HG02759 (cell line): ENCODE measurements around the gene RAE1.
"Not testable (repeated sequence)": the region's sequence is repeated elsewhere in the genome, so short reads cannot be mapped to it uniquely, and the experiment has no call there.

Experiments used
- ATAC-seq: cut with Tn5 transposase; IDR thresholded peaks from one replicate; pipeline ENCODE4 v1.9.1; 2021; ENCODE audit warnings: mild to moderate bottlenecking, moderate library complexity; ENCODE audit not compliant: unreplicated experiment

The RAE1 gene

DNA sequence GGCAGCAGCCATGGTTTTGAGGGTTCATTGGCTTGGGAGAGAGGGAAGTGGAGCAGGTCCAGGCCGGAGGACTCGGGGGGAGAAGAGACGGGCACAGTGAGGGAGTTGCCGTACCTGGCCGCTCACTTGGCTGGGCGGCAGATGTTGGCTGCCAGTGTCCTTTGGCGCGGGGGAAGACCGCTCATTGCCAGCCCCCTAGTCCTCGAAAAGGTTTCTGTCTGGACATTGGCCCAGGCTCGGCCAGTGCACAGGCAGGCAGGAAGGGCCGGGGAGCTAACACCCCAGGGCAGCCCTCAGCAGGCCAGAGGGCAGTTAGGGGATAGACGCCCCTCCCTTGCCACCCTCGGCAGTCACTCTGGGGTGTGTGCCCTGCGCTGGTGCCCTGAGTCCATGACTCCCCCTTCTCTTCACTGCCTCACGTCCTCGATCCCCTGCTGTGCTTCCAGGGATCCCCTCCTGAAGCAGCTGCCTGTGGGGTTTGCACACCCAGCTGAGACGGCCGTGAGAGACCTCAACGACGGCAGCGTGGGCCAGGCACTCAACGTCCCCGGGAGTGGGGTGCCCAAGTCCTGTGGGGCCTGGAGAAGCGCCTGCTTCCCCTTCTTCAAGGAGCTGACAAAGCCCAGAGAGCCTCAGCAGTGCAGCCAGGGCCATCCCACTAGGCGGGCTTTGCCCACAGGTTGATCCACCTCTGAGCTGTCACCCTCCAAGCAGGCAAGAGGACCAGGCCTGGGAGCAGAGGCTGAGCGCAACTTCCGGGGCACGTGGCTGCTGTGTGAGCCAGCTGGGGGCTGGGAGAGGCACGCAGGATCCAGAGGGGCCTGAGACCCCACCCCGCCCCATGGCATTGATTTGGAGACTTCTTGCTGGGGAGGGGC is 60.6 kb downstream of the RAE1 start:
- ATAC-seq: no peak

DNA sequence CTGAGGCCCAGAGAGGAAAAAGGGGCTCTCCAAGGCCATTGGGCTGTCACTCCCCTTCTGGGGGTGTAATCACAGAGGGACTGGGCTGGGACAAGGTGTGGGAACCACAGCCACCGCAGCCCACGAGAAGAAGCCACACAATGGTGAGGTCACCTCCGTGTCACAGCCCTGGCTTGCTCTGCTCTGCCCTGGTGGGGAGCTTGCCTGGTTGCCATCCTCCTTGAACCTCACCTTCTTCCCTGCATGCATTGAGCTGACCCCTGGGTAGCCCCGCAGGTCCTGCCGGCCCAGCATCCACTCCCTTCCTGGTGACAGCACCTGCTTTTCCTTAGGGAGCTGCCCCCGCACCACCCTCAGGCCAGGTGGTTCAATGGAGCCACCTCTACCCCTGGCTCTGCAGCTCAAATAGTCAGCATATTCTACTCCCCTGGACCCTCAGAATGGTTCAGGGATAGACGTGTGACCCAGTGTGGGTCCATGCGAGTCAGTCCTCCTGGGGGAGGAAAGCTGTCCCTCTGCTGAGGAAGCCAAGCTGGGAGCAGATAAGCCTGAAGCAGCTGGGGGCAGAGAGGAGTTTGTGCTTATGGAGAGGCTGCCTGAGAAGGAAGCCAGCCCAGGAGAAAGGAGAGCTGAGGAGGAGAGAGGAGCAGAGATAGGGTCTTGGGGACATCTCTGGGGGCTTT is 61.4 kb downstream of the RAE1 start:
- no peak for ATAC-seq

DNA sequence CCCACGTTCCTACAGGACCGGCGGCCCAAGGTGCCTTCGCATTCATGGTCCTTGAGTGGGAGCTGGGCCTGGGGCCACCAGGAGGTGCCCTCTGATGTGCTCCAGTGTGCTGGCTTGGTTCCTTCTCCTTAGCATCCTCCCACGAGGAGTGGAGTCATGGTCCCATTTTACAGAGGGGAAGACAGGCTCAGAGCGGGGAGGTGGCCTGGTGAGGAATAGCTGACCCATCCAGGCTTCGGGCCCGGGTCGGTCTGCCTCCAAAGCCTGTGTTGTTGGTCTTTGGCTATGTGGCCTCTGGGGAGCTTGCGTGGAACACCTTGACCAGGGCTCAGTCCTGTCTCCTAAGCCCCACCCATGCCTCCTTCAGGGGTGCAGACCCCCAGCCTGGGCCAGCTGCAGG is 62.9 kb downstream of the RAE1 start:
- ATAC-seq: no peak

DNA sequence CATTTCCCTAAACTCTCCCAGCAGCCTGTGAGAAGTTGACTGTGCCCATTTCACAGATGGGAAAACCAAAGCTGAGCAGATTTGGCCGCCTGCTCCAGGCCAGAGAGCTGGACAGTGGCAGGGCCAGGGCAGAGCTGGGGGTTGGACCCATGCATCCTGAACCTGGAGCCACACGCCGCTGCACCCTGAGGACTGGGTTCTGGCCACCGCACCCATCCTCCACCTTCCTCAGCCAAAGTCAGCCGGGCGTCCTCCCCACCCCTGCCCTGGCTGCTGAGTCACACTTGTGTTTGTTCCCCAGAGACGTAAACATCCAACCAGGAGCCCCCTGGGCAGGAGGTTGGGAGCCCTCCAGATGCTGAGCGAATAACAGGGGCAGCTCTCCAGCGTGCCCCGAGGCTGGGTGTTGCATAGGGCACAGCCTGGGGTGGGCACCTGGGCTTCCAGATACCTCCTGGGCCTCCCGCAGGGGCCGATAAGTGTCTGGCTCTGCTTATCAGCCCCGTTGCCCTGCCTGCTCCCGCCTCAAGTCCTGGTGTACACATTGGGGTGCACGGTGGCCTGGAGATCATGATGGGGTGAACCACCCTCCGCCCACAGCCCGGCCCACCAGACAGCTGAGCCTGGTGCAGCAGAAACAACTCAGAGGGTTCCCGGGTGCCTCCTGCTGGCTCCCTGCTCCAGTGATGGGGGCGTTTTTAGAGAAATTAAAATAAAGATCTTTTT is 64.0 kb downstream of the RAE1 start:
- ATAC-seq: no peak

DNA sequence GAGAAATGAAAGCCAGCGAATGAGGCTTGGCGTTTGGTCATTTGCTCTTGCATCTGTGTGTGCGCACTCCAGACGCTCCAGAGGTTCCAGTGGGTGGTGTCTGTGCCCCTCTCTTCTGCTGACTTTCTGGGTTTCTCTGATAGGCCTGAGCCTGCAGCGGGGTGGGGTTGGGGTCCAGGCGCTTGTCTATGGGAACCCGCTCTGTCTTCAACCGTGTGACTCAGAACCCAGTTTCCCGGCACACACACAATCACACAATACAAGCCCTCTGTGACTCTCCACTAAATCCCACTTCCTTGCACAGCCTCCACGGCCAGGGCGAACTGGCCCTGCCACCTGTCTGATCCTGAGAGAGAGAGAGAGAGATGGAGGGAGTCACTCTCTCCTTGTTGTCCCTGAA is 64.7 kb downstream of the RAE1 start:
- ATAC-seq: no peak

DNA sequence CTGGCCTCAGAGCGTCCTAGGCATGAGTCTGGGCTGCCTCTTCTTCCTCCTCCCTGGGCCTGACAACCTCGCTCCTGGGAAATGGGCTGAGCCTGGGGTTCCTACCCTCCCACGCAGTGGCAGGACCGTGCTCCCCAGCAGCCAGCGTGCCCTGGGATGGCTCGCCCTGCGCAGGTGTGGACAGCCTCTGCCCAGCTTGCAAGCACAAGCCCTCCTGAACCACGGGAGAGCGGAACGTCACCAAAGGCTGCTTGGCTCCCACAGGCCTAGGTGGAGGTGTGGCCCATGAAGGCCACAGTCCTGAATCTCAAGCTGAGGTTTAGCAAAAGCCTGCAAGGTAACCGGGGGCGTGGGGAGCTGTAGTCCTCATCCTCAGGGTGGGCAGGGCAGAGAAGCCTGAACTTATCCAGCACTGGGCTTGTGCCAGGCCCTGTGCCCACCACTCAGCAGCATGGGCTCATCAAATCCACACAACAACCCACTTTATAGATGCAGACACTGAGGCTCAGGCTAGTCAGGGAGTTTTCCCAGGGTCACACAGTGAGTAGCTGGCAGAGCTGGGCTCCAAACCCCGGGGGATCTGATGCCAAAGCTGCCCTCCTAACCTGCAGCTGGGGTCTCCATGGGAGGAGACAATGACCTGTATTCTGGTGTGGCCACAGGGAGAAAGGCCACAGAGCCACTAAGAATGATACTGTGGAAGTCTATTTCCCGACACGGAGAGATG is 65.4 kb downstream of the RAE1 start:
- ATAC-seq: no peak

DNA sequence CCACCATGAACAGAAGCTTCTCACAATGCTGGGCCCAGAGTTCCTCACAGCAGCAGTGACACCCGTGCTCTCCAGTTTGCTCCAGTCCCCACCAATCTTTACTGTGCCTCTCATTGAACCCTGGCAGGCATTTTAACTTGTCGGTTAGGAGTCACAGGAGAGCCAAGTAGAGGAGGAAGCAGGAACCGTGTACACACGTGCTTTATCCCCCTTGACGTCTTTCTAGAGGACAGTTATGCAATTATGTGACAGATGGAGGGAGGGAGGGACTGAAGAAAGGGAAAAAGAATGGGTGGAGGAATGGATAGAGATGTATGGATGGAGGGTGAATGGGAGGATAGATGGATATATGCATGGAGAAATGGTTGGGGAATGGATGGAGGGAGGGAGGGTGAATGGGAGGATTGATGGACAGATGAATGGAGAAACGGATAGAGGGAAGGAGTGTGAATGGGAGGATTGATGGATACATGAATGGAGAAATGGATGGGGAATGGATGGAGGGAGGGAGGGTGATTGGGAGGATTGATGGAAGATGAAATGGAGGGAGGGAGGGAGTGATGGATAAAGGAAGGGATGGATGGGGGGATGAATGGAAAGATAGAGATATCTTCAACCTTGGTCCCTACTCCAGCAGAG is 66.1 kb downstream of the RAE1 start:
- no peak for ATAC-seq

DNA sequence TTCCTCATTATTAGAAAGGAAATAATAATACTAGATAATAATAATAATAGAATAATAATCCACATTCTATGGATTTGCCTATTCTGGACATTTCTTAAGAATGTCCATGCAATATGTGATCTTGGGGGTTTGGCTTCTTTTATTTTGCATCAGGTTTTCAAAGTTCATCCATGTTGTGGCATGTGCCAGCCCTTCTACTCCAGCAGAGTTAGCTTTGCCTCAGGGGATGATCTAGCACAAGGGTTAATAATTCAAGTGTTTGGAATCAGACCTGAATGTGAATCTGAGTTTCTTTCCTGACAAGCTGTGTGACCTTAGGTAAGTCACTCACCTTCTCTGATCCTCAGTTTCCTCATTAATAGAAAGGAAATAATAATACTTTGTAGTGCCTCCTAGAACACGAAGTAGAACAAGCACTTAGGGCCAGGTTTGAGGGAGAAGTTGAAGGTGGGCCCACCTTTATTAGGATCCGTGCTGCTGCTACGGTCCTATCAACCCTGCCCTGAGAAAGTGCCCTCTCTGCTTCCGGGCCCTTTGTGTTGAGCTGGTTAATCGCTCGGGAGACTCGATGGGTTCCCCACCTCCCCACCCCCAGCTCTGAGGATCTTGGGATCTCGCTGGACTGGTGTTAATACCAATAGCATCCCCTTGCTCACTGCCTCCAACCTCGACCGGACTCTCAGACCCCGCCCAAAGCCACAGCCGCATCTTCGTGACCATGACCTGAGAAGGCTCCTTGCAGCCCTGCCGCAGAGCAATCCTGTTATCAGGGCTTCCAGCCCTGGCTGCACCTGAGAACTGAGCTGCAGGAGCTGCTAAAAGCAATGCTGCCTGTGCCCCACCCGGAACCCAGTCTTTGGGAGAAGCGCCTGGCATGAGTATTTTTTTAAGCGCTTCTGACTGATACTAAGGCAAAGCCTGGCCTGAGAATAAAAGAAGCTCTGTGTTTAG is 67.0 kb downstream of the RAE1 start:
- no peak for ATAC-seq

DNA sequence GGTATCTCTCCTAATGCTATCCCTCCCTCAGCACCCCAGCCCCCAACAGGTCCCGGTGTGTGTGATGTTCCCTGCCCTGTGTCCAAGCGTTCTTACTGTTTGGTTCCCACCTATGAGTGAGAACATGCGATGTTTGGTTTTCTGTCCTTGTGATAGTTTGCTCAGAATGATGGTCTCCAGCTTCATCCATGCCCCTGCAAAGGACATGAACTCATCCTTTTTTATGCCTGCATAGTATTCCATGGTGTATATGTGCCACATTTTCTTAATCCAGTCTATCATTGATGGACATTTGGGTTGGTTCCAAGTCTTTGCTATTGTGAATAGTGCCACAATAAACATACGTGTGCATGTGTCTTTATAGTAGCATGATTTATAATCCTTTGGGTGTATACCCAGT is 68.4 kb downstream of the RAE1 start:
- ATAC-seq: not testable (repeated sequence)

DNA sequence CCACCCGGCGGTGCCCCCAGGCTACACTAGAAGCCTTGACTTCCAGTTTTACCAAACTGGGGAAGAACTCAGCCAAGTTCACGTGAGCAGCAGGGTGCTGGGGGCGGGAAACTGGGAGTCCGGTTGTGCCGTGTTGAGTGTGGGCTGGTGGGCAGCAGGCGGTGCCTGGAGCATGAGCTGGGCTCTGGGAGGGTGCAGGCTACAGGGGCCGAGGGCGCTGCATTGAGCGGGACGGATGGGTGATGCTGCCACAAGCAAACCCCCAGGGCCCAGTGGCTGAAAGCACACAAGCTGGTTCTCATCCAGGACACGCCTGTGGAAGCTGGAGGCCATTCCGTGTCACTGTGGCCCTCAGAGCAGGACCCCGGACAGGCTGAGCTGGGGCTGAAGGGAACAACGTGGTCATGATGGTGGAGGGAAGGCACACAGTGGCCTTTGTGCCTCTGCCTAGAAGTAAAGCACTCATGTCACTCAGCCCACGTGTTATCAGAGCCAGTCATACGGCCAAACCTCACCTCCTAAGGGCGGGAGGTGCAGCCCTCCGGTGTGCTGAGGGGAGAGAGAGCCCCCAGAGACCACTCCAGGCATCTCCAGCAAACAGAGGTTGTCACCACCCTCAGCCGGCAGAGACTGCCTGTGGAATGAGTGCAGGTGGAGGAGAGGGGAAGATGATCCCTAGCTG is 69.7 kb downstream of the RAE1 start:
- no peak for ATAC-seq

DNA sequence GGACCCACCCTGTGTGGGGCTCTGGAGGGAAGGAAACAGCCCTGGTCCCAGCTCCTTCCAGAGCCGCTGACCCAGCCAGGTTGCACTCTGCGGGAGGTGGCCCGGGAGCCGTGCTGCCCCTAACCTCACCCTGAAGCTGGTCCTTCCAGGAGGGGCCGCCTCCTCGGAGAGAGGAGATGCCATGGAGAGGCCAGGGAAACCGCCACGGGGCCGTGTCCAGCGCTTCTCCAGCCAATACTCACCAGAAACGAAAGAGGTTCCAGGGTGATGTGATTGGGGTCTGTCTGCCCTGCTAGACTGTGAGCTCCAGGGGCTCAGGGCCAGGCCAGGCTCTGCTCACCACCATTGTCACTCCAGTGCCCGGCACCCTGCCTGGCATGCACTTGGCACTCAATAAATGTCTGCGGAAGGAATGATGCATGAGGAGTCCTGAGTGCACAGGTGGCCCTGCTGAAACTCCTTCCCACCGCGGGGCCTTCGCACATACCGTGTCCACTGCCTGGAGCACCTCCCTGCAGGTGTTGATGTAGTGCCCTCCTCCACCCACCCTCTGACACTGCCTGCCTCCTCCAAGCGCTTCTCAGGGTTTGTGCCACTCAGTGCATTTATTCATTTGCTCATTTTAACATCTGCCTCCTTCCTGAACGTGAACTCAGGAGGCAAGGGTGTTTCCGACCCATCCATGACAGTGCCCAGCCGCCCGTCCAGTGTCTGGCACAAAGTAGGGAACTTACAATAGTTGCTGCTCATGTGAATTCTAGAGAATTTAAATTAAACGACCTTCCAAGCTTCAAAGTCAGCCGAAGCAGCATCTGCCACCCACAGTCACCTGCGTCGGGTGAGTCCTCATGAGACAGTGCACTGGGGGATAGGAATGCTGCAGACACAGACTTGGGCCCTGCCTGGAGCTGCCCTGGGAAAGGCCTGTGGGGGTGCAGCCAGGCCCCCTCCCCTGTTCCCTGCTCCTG is 70.5 kb downstream of the RAE1 start:
- no peak for ATAC-seq

DNA sequence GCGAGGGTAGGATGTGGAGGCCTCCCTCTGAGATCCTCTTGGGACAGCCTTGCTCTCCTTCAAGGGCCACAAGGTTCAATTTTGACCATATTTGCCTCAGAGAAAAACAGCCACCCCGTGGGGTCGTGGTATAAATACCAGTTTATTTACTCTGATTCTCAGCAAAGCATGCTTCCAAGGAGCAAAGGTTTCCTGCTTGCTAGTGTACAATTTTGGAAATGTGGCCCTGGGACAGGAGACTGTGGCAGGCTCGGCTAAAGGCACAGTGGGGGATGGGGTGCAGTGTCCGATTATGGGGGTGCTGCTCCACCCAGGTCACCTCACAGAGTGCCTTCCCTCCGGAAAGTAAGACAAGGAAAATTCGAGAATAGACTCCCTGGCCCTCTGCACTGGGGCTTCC is 71.2 kb downstream of the RAE1 start:
- no peak for ATAC-seq

DNA sequence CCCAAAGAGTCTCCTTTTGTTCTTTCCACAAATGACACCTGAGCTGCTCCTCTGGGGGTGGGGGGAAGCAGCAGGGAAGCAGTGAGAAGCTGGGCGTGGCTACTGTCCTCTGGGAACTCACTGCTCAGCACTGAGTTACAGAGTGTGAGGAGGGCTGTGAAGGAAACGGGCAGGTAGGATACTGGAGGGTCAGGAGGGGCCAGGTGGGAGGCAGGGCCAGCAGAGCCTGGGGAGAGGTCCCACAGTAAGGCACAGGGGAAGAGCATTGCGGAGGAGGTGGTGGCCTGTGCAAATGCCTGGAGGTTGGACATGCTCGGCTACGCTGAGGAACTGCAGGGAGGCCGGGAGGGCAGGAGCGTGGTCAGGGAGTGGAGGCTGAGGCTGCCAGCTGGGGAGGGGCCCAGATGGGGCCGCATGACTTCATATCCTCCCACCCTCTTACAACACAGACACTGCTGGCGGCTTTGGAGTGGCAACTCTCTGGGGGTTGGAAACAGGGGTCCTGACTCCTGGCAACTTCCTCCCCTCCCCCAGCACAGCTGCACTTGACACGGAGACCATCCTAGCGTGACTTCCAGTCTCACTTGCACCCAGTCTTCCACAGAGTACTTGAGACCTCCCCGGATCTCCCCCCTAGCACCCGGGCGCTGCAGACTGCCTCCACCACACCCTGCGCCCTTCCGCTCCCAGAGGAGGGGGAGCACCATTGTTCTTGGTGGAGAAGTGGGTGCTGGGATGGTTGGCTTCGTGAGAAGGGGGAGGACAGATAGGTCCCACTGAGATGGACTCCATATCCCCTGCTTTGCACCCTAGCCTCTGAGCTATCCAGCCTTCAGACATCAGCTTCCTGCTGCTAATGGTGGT is 74.3 kb downstream of the RAE1 start:
- ATAC-seq: no peak

DNA sequence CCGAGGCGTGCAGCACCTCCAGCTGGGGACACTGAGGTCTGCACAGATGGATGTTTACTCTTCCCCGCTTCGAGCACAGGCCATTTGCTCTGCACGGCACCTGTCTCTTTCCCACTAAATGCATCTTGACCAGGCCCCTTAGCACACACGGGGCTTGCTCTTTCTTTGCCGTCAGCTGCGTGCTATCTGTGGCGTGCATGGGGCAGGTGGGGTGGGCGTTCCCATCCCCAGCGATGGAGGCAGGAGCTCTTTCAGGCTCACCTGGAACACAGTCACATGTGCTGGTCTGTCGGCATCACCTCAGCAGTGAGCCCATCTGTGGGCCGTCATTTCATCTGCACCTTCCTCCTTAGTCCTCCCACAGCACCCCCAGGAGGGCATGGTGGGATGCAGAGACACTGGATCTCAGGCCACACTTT is 75.2 kb downstream of the RAE1 start:
- ATAC-seq: no peak

DNA sequence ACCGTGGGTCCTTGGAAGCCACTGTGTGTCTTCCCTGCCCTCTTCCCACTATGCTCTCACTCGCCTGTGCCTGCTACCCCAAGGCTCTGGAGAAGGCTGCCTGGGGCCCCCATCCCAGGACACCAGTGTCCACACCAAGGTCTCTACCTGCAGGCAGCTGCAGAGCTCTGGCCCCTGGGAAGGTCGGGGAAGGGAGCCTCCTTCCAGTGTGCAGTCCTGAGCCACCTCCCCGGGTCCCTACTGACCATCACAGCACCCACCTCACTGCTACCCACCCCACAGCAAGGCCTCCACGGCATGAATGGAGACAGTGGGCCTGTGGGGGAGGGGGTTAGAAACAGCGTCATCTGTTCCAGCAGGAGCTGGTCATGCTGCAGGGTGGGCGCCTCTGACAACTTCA is 75.8 kb downstream of the RAE1 start:
- ATAC-seq: no peak

DNA sequence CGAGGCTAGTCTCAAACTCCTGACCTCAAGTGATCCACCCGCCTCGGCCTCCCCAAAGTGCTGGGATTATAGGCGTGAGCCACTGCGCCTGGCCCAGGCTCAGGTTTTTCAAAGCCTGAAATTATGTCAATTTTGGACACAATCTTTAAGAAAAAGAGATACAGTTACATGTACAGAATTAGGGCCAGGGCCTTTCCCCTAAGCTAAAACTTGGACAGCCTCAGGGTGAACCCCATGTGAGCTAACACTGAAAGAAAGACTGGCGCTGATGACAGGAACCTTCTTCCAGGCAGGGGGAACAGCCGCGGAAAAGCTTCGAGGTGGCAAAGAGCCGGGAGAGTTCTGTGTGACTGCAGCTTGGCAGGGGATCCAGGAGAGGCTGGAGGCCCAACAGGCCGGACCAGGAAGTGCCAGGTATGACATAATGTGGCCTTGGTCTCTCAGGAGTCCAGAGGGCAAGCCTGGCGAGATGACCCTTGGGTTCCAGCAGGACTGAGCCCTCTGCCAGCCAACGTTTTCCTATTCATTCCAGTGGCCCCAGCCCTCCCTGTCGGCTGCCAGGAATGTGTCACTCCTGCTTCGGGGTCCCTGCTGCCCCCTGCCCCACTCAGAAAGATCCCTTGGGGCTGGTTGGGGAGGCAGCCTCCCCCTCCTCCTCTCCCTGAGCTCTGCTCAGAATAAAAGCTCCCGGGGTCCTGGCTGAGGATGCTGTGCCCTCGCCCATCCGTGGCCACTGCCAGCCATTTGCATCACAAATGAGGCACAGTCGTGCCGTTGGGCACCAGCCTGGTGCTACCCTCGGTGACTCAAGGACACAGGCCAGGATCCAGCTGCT is 77.5 kb downstream of the RAE1 start:
- no peak for ATAC-seq
